ENCODE measurements around the gene FGGY.
A peak's percentile ranks its signal among the peaks of the same experiment; 100 is the strongest.

- TF ChIP-seq CTCF (IDR thresholded peaks at IDR 0.05; ENCODE audit: low read depth, low read length, missing input control), result no peak
- TF ChIP-seq JUND (IDR thresholded peaks at IDR 0.05), result no peak
- TF ChIP-seq GABPA (IDR thresholded peaks at IDR 0.05 in 1 of 2, conservative IDR thresholded peaks at IDR 0.05 in 1 of 2), result no peak
- peak; percentile 37 for TF ChIP-seq FOXA1 (IDR thresholded peaks at IDR 0.05)
- peak in 1 of 2 donors; percentile 56 for TF ChIP-seq RAD21 (IDR thresholded peaks at IDR 0.05)
- TF ChIP-seq SP1 (IDR thresholded peaks at IDR 0.05), result no peak
- TF ChIP-seq ATF3 (IDR thresholded peaks at IDR 0.05), result no peak
These were observed 160.9 kb downstream of the FGGY start for GRCh38 chr1:59457786-59458185.

Measured in liver (tissue), 3 donors.